Peyer's patch (tissue), 4 donors: ENCODE data around the gene AKT1.

Experiments used
- CTCF ChIP-seq, 6 experiments: fragments of 450-650 bp in 4 of 6; fragments of 200-600 bp in 2 of 6; sonication (generic) in 1 of 6; IDR thresholded peaks; one replicate each; pipeline ENCODE4 v1.5.1; 2017 to 2019; ENCODE audit warnings: antibody characterized with exemption in 6 of 6, mild to moderate bottlenecking in 3 of 6, moderate library complexity in 1 of 6
- POLR2A ChIP-seq, 2 donors: fragments of 450-650 bp; IDR thresholded peaks; one replicate each; pipeline ENCODE4 v1.5.1; 2017; ENCODE audit warnings: antibody characterized with exemption in 2 of 2, mild to moderate bottlenecking in 2 of 2, moderate library complexity in 2 of 2

- TF ChIP-seq POLR2A (IDR thresholded peaks at IDR 0.05), result no peak
- no peak for TF ChIP-seq CTCF (IDR thresholded peaks at IDR 0.05)
Observed at GRCh38 chr14:104843006-104843405, 47.5 kb upstream of the AKT1 start.
